ENCODE data around the gene CGB3.
A peak's percentile ranks its signal among the peaks of the same experiment; 100 is the strongest.
"Not testable (repeated sequence)": the region's sequence is repeated elsewhere in the genome, so short reads cannot be mapped to it uniquely, and the experiment has no call there.

Gene CGB3

DNA sequence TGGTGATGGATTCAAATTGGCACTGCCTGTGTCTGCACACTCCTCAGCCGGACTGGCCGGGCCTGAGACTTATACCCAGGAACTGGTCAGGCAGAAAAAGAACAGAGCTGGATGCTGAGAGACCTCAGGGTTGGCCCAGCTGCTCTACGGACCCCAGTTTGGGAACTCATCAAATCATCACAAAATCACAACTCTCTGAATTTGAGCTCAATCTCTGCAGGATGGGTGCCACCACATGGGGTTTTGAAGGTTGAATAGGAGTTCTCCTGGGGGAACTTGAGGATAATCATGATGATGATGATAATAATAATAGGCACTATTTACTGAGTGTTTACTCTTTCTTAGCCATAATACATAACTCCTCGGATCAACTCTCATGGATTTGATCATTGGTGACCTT is 18.5 kb upstream of the CGB3 start:
- not testable (repeated sequence) for DNase-seq (ENCODE audit: low read depth in 2 of 2)

GRCh38 chr19:49042177-49042576 is 18.0 kb upstream of the CGB3 start:
- no peak for DNase-seq (ENCODE audit: low read depth in 2 of 2)

DNA sequence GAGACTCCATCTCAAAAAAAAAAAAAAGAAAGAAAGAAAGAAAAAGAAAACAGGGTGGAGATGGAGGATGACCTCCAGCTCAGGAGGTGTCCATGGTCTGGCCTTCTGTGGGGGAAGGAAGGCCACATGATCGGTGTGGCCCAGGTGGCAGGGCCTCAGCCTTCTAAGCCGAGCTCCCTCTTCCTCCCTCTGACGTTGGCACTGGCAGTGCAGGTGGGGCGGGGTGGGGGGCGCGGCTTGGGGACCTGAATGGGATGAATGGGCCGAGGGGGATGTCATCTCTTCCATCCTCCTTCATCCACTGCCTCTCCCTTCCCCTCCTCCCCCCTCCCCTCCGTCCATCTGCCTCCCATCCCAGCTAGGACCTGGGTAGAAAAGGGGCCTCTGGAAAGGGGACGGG is 15.6 kb upstream of the CGB3 start:
- DNase-seq (ENCODE audit: low read depth in 2 of 2) = not testable (repeated sequence)

DNA sequence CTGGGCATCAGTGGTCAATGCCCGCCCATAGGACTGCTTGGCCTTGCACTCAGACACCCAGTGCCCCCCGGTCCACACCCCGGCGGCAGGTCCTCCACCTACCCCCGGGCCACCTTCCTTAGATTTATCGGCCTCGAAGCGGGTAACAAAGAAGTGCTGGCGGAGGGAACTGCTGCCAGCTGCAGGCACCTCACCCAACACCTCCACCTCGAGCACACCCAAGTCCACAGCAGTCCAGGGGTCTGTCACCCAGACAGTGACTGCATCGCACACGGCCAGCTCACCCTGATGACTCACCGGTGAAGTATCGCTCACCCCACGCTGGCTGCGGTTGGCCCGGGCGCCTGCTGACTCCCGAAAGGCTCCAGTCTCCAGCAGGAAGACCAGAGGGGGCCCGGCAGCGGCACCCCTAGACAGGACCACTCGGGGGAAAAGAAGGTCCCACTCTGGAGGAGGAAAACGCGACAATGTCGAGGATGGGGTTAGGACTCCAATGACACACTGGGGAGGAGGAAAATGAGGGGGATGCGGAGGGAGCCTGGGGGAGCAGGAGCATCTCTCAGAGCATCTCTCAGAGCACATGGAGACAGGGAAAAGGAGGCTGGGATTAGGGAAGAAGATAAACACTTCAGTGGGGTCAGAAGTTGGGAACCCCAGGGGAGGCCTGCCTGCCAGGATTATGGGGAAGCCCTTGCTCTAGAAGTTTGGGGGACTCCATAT is 14.6 kb upstream of the CGB3 start:
- DNase-seq (ENCODE audit: low read depth in 2 of 2) = not testable (repeated sequence)

DNA sequence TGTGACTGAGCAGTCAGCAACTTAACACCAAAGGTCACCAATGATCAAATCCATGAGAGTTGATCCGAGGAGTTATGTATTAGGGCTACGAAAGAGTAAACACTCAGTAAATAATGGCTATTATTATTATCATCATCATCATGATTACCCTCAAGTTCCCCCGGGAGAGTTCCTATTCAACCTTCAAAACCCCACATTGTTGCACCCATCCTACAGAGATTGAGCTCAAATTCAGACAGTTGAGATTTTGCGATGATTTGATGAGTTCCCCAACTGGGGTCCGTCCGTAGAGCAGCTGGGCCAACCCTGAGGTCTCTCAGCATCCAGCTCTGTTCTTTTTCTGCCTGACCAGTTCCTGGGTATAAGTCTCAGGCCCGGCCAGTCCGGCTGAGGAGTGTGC is 14.0 kb upstream of the CGB3 start:
- not testable (repeated sequence) for DNase-seq (ENCODE audit: low read depth in 2 of 2)

- not testable (repeated sequence) for DNase-seq (ENCODE audit: low read depth in 2 of 2)
These were observed 12.7 kb upstream of the CGB3 start, which contains the start of gene CGB1 for GRCh38 chr19:49036815-49037214. Gene CGB1 (minus strand): TSS chr19:49036895. CDS start chr19:49036711, 184 bp downstream.

DNA sequence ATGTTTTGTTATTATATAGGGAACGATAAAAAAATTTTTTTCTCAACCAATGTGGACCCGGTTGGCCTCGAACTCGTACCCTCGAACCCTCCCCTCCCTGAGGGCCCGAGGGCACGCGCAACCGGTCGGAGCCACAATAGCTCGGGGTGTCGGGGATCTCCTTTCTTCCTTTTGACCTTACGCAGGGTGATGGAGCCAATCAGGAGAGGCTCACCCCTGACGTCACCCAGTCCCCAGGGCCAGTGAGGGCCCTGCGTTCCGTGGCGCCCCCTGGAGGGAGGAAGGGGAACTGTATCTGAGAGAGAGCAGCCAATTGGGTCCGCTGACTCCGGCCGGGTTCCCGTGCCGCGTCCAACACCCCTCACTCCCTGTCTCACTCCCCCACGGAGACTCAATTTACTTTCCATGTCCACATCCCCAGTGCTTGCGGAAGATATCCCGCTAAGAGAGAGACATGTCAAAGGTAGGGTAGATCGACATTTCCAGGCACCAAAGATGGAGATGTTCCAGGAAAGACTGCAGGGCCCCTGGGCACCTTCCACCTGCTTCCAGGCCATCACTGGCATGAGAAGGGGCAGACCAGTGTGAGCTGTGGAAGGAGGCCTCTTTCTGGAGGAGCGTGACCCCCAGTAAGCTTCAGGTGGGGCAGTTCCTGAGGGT is 7.6 kb upstream of the CGB3 start, which contains the start of gene CGB2:
CGB2 (plus strand) TSS at position 249 of the 660 bp plus-strand sequence; CDS start at position 455, 206 bp downstream.
- peak; percentile 28 to 32 for DNase-seq (ENCODE audit: low read depth in 2 of 2)

DNA sequence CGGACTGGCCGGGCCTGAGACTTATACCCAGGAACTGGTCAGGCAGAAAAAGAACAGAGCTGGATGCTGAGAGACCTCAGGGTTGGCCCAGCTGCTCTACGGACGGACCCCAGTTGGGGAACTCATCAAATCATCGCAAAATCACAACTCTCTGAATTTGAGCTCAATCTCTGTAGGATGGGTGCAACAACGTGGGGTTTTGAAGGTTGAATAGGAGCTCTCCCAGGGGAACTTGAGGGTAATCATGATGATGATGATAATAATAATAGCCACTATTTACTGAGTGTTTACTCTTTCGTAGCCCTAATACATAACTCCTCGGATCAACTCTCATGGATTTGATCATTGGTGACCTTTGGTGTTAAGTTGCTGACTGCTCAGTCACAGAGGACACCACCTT is 6.2 kb upstream of the CGB3 start:
- not testable (repeated sequence) for DNase-seq (ENCODE audit: low read depth in 2 of 2)

DNA sequence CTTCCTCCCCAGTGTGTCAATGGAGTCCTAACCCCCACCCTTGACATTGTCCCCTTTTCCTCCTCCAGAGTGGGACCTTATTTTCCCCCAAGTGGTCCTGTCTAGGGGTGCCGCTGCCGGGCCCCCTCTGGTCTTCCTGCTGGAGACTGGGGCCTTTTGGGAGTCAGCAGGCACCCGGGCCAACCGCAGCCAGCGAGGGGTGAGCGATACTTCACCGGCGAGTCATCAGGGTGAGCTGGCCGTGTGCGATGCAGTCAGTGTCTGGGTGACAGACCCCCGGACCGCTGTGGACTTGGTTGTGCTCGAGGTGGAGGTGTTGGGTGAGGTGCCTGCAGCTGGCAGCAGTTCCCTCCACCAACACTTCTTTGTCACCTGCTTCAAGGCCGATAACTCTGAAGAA is 5.6 kb upstream of the CGB3 start:
- DNase-seq (ENCODE audit: low read depth in 2 of 2) = not testable (repeated sequence)

DNA sequence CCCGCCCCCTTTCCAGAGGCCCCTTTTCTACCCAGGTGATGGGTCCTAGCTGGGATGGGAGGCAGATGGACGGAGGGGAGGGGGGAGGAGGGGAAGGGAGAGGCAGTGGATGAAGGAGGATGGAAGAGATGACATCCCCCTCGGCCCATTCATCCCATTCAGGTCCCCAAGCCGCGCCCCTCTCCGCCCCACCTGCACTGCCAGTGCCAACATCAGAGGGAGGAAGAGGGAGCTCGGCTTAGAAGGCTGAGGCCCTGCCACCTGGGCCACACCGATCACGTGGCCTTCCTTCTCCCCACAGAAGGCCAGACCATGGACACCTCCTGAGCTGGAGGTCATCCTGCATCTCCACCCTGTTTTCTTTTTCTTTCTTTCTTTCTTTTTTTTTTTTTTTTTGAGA is 4.6 kb upstream of the CGB3 start:
- DNase-seq (ENCODE audit: low read depth in 2 of 2) = not testable (repeated sequence)

DNA sequence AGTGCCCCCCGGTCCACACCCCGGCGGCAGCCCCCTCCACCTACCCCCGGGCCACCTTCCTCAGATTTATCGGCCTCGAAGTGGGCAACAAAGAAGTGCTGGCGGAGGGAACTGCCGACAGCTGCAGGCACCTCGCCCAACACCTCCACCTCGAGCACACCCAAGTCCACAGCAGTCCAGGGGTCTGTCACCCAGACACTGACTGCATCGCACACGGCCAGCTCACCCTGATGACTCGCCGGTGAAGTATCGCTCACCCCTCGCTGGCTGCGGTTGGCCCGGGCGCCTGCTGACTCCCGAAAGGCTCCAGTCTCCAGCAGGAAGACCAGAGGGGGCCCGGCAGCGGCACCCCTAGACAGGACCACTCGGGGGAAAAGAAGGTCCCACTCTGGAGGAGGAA is 1.5 kb upstream of the CGB3 start:
- DNase-seq (ENCODE audit: low read depth in 2 of 2) = not testable (repeated sequence)

- not testable (repeated sequence) for DNase-seq (ENCODE audit: low read depth in 2 of 2)
These were observed 955 bp upstream of the CGB3 start for GRCh38 chr19:49025088-49025487.

- DNase-seq (ENCODE audit: low read depth in 2 of 2) = no peak
These were observed 2.0 kb downstream of the CGB3 start for GRCh38 chr19:49022116-49022515.

- no peak for DNase-seq (ENCODE audit: low read depth in 2 of 2)
These were observed 2.9 kb downstream of the CGB3 start for GRCh38 chr19:49020931-49021895.

DNA sequence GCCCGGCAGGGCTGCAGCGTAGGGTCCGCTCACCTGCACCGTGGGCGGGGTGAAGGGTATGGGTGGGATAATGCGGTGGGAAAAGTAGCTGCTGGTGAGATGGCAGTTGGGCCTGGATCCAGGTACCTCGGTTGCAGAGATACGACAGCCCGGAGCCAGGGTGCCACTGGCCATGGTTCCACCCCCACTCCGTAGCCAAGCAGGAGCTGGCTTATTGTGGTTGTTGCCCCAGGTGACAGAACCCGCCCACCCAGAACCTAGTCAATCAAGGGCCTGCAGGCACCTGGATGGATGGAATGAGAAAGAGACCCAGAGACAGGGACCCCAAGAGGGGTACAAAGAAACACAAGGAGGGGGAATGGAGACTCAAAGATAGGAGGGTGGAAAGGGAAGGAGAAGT is 3.8 kb downstream of the CGB3 start:
- DNase-seq (ENCODE audit: low read depth in 2 of 2) = no peak

GRCh38 chr19:49019242-49019932 is 4.7 kb downstream of the CGB3 start:
- DNase-seq (ENCODE audit: low read depth in 2 of 2) = peak; percentile 31 to 36

DNA sequence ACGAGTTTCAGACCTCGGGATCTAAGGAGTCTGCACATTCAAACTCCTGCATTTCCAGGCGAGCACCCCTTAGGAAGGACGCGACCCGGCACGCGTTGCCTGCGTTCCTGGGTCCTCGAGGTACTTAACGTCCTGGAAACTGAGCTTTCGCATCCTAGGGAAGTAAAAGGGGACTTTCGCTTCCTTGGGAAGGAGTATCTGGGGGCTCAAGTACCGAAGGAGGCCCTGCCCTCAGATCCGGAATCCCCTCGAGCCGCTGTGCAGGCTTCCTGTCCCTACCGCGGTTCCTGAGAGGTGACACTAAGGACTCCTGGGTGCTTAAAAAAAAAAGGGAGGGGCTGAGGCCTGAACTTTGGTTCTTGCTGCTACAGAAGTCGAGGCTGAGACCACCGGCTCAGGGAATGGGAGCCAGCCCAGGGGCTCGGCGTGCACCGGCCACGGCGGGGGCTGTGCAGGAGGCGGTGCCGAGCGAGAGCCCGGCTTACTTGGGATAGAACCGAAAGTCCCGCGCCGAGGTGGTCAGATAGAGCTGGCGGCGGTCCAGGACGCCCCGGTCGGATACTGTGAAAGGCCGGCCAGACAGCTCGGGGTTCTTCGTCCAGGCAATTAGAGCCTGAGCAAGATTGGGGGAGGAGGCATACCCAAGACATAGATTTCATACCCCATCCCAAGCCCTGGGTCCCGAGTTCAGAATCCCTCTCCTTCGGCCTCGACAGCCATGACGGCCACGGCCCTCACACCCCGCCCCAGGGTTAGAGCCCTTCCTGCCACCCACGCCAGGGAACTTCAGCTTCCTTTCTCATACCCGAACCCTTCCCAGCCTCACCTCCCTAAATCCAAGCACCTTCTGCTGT is 5.5 kb downstream of the CGB3 start:
- DNase-seq (ENCODE audit: low read depth in 2 of 2) = not testable (repeated sequence)

DNA sequence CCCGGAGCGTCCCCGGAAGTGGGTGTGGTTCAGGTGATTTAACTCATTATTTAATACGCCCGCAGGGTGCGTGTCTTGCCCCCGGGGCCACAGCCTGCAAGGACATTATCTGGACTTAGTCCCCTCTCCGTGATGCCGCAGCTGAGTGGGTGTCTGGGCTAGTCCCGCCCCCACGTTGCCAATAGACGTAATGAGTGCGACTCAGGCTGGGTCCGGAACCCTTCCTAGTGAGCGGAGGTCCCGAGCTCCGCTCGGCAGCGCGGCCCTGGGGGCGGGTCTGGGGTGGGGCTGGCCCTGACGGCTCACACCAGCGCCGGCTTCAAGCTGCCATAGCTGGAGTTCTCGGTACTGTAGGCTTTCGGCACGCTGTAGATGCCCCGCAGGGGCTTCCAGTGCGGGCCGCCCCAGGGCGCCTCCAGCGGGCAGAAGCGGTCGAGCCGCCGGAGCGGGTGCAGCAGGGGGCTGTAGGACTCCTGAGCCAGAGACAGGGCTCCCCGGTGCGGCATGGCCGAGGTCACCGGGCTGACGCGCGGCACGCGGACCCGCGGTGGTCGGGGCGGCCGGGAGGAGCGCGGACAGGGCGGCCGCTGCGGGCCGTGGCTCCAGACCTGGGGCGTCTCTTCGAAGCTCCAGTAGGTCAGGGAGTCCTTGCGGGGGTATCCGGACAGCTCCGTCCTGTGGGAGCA is 6.3 kb downstream of the CGB3 start:
- peak in 1 of 2 donors; percentile 20 for DNase-seq (ENCODE audit: low read depth in 2 of 2)

DNA sequence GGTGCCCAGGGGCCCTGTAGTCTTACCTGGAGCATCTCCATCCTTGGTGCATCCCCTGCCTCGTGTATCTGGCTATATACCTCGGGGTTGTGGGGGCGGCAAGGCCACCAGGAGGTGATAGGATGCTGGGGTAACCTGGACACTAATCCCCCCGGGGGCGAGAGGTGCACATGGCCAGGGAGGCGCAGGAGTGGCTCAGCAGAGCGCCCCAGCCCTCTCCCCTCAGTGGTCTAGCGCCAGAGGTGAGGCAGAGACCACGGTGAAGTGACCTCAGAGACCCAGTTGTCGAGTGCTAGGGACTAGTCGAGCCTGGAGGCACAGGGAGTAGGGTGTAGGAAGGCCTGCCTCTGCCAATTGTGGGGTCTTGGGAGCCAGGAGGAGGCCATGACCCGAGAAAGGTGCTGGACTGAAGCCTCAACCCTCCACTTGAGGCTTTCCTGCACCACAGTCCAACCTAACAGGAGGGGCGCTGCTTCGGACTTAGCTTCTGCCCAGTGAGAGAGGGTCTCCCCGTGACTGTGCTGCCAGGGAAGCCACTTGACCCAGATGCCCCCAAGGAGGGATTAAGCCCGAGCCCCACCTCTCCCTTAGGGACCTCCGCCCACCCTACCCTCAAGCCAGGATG is 7.0 kb downstream of the CGB3 start, which contains the start of gene LHB:
LHB (minus strand) TSS at position 51 of the 625 bp plus-strand sequence; CDS start at position 41, 10 bp downstream.
- DNase-seq (ENCODE audit: low read depth in 2 of 2) = no peak

All from activated CD8-positive, alpha-beta memory T cell treated with anti-CD3 and anti-CD28 coated beads for 4 hours (primary cell).